Endothelial cell of umbilical vein (primary cell): Measurements from ENCODE around the gene TAF6. TPM values are rescaled to one million over a fixed set of nuclear protein-coding genes. Genes with fewer than 3 reads are reported as not detected.

ENCODE experiments used
- BruUV-seq: library from RNA; stranded (reverse); fragments of 400-500 nt; replicated peaks from 2 replicates; lab custom pipeline; 2021; lab: Mats Ljungman, UMichigan
- CTCF ChIA-PET: fragments of 300-600, 350-600 bp; sonication (Branson Sonifier 250); formaldehyde crosslinking; loops from one replicate; lab custom pipeline; 2021; ENCODE audit warnings: antibody characterized with exemption, inconsistent platforms; lab: Charles Lee
- POLR2A ChIA-PET: fragments of 300-600, 350-600 bp; sonication (Branson Sonifier 250); formaldehyde crosslinking; loops from one replicate; lab custom pipeline; 2021; ENCODE audit warnings: antibody characterized with exemption, inconsistent platforms; lab: Charles Lee
- DNase-seq: peaks from one replicate; pipeline ENCODE4 v3.0.0-alpha.2; 2011; ENCODE audit warnings: low read depth, low spot score
- FAIRE-seq: peaks from 2 replicates; lab custom pipeline; 2011; peaks lifted over from hg19 to GRCh38; lab: Jason Lieb, UNC
- H2AFZ ChIP-seq: 2 replicates; pipeline ENCODE4 v1.6.0; 2012; ENCODE audit warnings: low read depth, low read length, control low read depth, inconsistent platforms
- H3K27ac ChIP-seq: 2 replicates; pipeline ENCODE4 v1.5.1; 2011; ENCODE audit warnings: low read depth, mild to moderate bottlenecking, control low read depth, low read length, moderate library complexity; ENCODE audit not compliant: insufficient read depth
- H3K27me3 ChIP-seq, 2 experiments: 2 replicates each; pipeline versions ENCODE4 v1.6.0 to v1.6.1; 2011; ENCODE audit warnings: low read length in 2 of 2, mixed read lengths in 1 of 2; ENCODE audit not compliant: control insufficient read depth in 2 of 2, insufficient read depth in 2 of 2
- H3K36me3 ChIP-seq, 2 experiments: 2 replicates in 1 of 2; 3 replicates in 1 of 2; pipeline ENCODE4 v1.5.1; 2011; ENCODE audit warnings: low read length in 2 of 2, mild to moderate bottlenecking in 1 of 2, moderate library complexity in 1 of 2; ENCODE audit not compliant: control insufficient read depth in 2 of 2, insufficient read depth in 2 of 2; ENCODE audit errors: extremely low read depth in 1 of 2
- H3K4me1 ChIP-seq: 3 replicates; pipeline ENCODE4 v1.5.1; 2011; ENCODE audit warnings: mild to moderate bottlenecking, low read length; ENCODE audit not compliant: control insufficient read depth, insufficient read depth; ENCODE audit errors: extremely low read depth
- H3K4me2 ChIP-seq: 2 replicates; pipeline ENCODE4 v1.6.1; 2011; ENCODE audit warnings: low read length, control low read depth, mixed read lengths; ENCODE audit not compliant: insufficient read depth
- H3K4me3 ChIP-seq, 3 experiments: fragments of 200-600 bp in 1 of 3; sonication (generic), shearing (Covaris generic) in 1 of 3; replicated peaks in 1 of 3; 2 replicates each; pipeline ENCODE4 v1.5.1; 2011 to 2016; ENCODE audit warnings: control low read depth in 3 of 3, low read length in 3 of 3, mild to moderate bottlenecking in 2 of 3, inconsistent platforms in 1 of 3, low read depth in 1 of 3, moderate library complexity in 1 of 3; ENCODE audit not compliant: insufficient read depth in 1 of 3
- H3K79me2 ChIP-seq: 2 replicates; pipeline ENCODE4 v1.6.0; 2012; ENCODE audit warnings: low read length, inconsistent platforms; ENCODE audit not compliant: control insufficient read depth, insufficient read depth
- H3K9ac ChIP-seq: replicated peaks from 2 replicates; pipeline ENCODE3; 2011; ENCODE audit warnings: low read length, control low read depth; ENCODE audit not compliant: insufficient read depth; ENCODE audit errors: extremely low read depth
- H3K9me1 ChIP-seq: replicated peaks from 3 replicates; pipeline ENCODE4 v1.6.0; 2011; ENCODE audit warnings: mild to moderate bottlenecking, low read length; ENCODE audit not compliant: control insufficient read depth, insufficient read depth; ENCODE audit errors: extremely low read depth
- H3K9me3 ChIP-seq: replicated peaks from 2 replicates; pipeline ENCODE4 v1.5.1; 2012; ENCODE audit warnings: low read length, inconsistent platforms; ENCODE audit not compliant: control insufficient read depth, insufficient read depth
- H4K20me1 ChIP-seq: replicated peaks from 2 replicates; pipeline ENCODE3; 2011; ENCODE audit warnings: mild to moderate bottlenecking, low read length; ENCODE audit not compliant: control insufficient read depth, insufficient read depth; ENCODE audit errors: extremely low read depth
- CTCF ChIP-seq, 2 donors: IDR thresholded peaks; 1 replicate in 1 of 2; 2 replicates in 1 of 2; pipeline ENCODE4 v1.5.1; 2011; ENCODE audit warnings: low read length in 2 of 2, mild to moderate bottlenecking in 2 of 2, moderate library complexity in 2 of 2, control low read depth in 1 of 2, inconsistent platforms in 1 of 2, low read depth in 1 of 2; ENCODE audit not compliant: insufficient read depth in 1 of 2; ENCODE audit errors: extremely low read depth in 1 of 2
- EZH2 ChIP-seq: IDR thresholded peaks from 2 replicates; pipeline ENCODE4 v1.6.1; 2012; ENCODE audit warnings: borderline replicate concordance, low read depth, mild to moderate bottlenecking, moderate library complexity, low read length, inconsistent platforms; ENCODE audit not compliant: severe bottlenecking
- FOS ChIP-seq: IDR thresholded peaks from 2 replicates; pipeline ENCODE4 v1.6.1; 2011; ENCODE audit warnings: mild to moderate bottlenecking, low read length, moderate library complexity, borderline replicate concordance; ENCODE audit not compliant: insufficient read depth
- GATA2 ChIP-seq: IDR thresholded peaks from 2 replicates; pipeline ENCODE4 v1.7.0; 2011; ENCODE audit warnings: low read depth, mild to moderate bottlenecking, moderate library complexity, mixed read lengths, low read length; ENCODE audit not compliant: insufficient read length, insufficient read depth
- JUN ChIP-seq: IDR thresholded peaks from 2 replicates; pipeline ENCODE4 v1.6.1; 2011; ENCODE audit warnings: borderline replicate concordance, low read depth; ENCODE audit not compliant: insufficient read length, insufficient read depth
- POLR2AphosphoS5 ChIP-seq: IDR thresholded peaks from 2 replicates; pipeline ENCODE4 v1.6.1; 2012; ENCODE audit warnings: low read depth, mild to moderate bottlenecking, control low read depth, low read length, moderate library complexity; ENCODE audit not compliant: insufficient read depth
- dilution Hi-C: fragments of 300-500 bp; cut with MboI; formaldehyde crosslinking; loops from one replicate; pipeline ENCODE4 v1.15.0; 2019; ENCODE audit warnings: low sequenced_read_pairs; ENCODE audit not compliant: extremely low pct_ligation_motif_present
- intact Hi-C: fragments of 100-400 bp; cut with micrococcal nuclease; formaldehyde crosslinking; loops from one replicate; pipeline ENCODE4 v1.10.0; 2022
- polyA plus RNA-seq, 4 experiments: library from polyadenylated mRNA; depleted of rRNA in 3 of 4; stranded (reverse) in 3 of 4; unstranded in 1 of 4; fragments of >200 nt; gene quantifications; 2 replicates each; pipeline versions ENCODE4 v1.2.1 to v1.2.3, GENCODE V29; 2011 to 2012; ENCODE audit warnings: missing spikeins in 1 of 4
- total RNA-seq: library from RNA; stranded (reverse); gene quantifications from 2 replicates; pipeline ENCODE4 v1.2.3, GENCODE V29; 2021

TAF6 gene
- total and polyA plus RNA-seq, 2 donors (not counting 3 experiments of a cell fraction or from before 2014, with no cell fraction given): 32.7 to 64.6 TPM

- no peaks in the 10 kb centered on the region for H3K79me2 ChIP-seq
- dilution Hi-C loops (no loop called here), intact Hi-C loops (loop anchor here (5.0 kb wide), 1 partner anchor 136 kb away; no protein-coding TSS in a partner anchor)
- peak; percentile 46 for FAIRE-seq
- no peaks in the 10 kb centered on the region for H3K27me3 ChIP-seq
- DNase-seq: no peak
- ChIA-PET CTCF (interaction anchor here (0.9 to 2.8 kb wide), 7 partner anchors 13 to 279 kb away, joined by 3 to 13 read pairs (median 4); partner anchors contain the start of genes AP4M1 and MCM7), POLR2A (interaction anchor here (0.9 to 1.0 kb wide), 2 partner anchors 28 to 113 kb away, joined by 3 to 4 read pairs; partner anchors contain the start of genes AP4M1, MCM7 and ZKSCAN1)
- no peak overlapping the region for H2AFZ ChIP-seq
- no peaks in the 10 kb centered on the region for H4K20me1 ChIP-seq
- H3K9me3 ChIP-seq: no peaks in the 10 kb centered on the region
- H3K9me1 ChIP-seq: no peaks in the 10 kb centered on the region
- H3K36me3 ChIP-seq: peaks cover 0 to 2% of the 10 kb centered on the region in 2 experiments
- H3K27ac ChIP-seq: no peak overlapping the region
- peaks cover 11% of the 10 kb centered on the region for H3K4me1 ChIP-seq
- no peak overlapping the region for H3K9ac ChIP-seq
- TF ChIP-seq POLR2AphosphoS5: no peak
- TF ChIP-seq GATA2: no peak
- TF ChIP-seq FOS: no peak
- TF ChIP-seq JUN: no peak
- H3K4me3 ChIP-seq: no peak overlapping the region
- BruUV-seq: no TSS peak
- H3K4me2 ChIP-seq: no peak overlapping the region
These were observed 9.4 kb upstream of the TAF6 start for GRCh38 chr7:100128637-100128963.

- intact Hi-C loops: loop anchor here (2.0 to 5.0 kb wide), 2 partner anchors 41 to 136 kb away; no protein-coding TSS in a partner anchor
These were observed 8.9 kb upstream of the TAF6 start for GRCh38 chr7:100127866-100128636.

More at GRCh38 chr7:100127866-100128636, 8.9 kb upstream of the TAF6 start:
- ChIA-PET CTCF (interaction anchor here (0.9 to 2.8 kb wide), 7 partner anchors 14 to 280 kb away, joined by 3 to 13 read pairs (median 4); partner anchors contain the start of genes AP4M1 and MCM7), POLR2A (interaction anchor here (0.9 to 1.0 kb wide), 2 partner anchors 27 to 113 kb away, joined by 3 to 4 read pairs; partner anchors contain the start of genes AP4M1, MCM7 and ZKSCAN1)
- Histone ChIP-seq H3K4me3 (peak overlapping the region; percentile 86 to 96 (median 93)), H3K27ac (no peak overlapping the region), H3K27me3 (no peaks in the 10 kb centered on the region), H3K4me1 (peaks cover 11% of the 10 kb centered on the region), H3K9me3 (no peaks in the 10 kb centered on the region), H3K36me3 (peaks cover 0 to 2% of the 10 kb centered on the region in 2 experiments), H3K79me2 (no peaks in the 10 kb centered on the region), H4K20me1 (no peaks in the 10 kb centered on the region), H3K9ac (peak overlapping the region; percentile 99), H3K9me1 (no peaks in the 10 kb centered on the region), H3K4me2 (peak overlapping the region; percentile 72), H2AFZ (peak overlapping the region; percentile 77)
- no TSS peak for BruUV-seq
- TF ChIP-seq CTCF (IDR thresholded peaks at IDR 0.05; ENCODE audit: extremely low read depth in 1 of 2, insufficient read depth in 1 of 2, low read depth in 1 of 2, low read length in 2 of 2) (peak in 1 of 2 donors; percentile 1), EZH2 (no peak)
- dilution Hi-C loops: no loop called here
- FAIRE-seq (no peak), DNase-seq (no peak)
